HepG2 (cell line): ENCODE results near the gene NRL. TPM values are rescaled to one million over a fixed set of nuclear protein-coding genes. Genes with fewer than 3 reads are reported as not detected.

Source experiments
- BCL6 ChIP-seq: IDR thresholded peaks from 2 replicates; pipeline ENCODE4 v1.6.1; 2016; ENCODE audit warnings: missing genetic modification reagents, missing compliant biosample characterization
- E2F1 ChIP-seq: sonication (generic); formaldehyde crosslinking; IDR thresholded peaks from 2 replicates; pipeline ENCODE4 v1.5.0; 2020; ENCODE audit warnings: missing genetic modification reagents
- E2F5 ChIP-seq: sonication (generic); formaldehyde crosslinking; conservative IDR thresholded peaks from 2 replicates; pipeline ENCODE4 v1.4.0; 2020; ENCODE audit warnings: missing genetic modification reagents
- ETV6 ChIP-seq: sonication (generic); formaldehyde crosslinking; conservative IDR thresholded peaks from 2 replicates; pipeline ENCODE4 v1.4.0; 2020; ENCODE audit warnings: missing genetic modification reagents
- HMG20B ChIP-seq: conservative IDR thresholded peaks from 2 replicates; pipeline ENCODE4 v1.6.1; 2016; ENCODE audit warnings: missing genetic modification reagents, missing compliant biosample characterization
- IRF2 ChIP-seq: IDR thresholded peaks from 2 replicates; pipeline ENCODE4 v1.6.1; 2018; ENCODE audit warnings: missing genetic modification reagents, missing compliant biosample characterization
- NR2F2 ChIP-seq: IDR thresholded peaks from 2 replicates; pipeline ENCODE4 v1.6.1; 2012; ENCODE audit warnings: low read depth, inconsistent platforms, borderline replicate concordance
- PATZ1 ChIP-seq: sonication (generic); formaldehyde crosslinking; IDR thresholded peaks from 2 replicates; pipeline ENCODE4 v1.4.0; 2020; ENCODE audit warnings: missing genetic modification reagents
- RARA ChIP-seq: IDR thresholded peaks from 2 replicates; pipeline ENCODE4 v1.6.1; 2016; ENCODE audit warnings: missing genetic modification reagents, missing compliant biosample characterization
- RORA ChIP-seq: sonication (generic); formaldehyde crosslinking; IDR thresholded peaks from 2 replicates; pipeline ENCODE4 v1.5.0; 2020; ENCODE audit warnings: mild to moderate bottlenecking, missing genetic modification reagents, moderate library complexity
- SMARCE1 ChIP-seq: fragments of 450-650 bp; IDR thresholded peaks from 2 replicates; pipeline ENCODE4 v1.6.1; 2017; ENCODE audit warnings: borderline replicate concordance
- TBP ChIP-seq: sonication (generic); formaldehyde crosslinking; IDR thresholded peaks from 2 replicates; pipeline ENCODE4 v1.5.0; 2020; ENCODE audit warnings: missing genetic modification reagents
- TCF7L2 ChIP-seq: IDR thresholded peaks from 2 replicates; pipeline ENCODE4 v1.6.1; 2011; ENCODE audit warnings: mild to moderate bottlenecking, low read depth, low read length, moderate library complexity
- THAP9 ChIP-seq: sonication (generic); formaldehyde crosslinking; IDR thresholded peaks from 2 replicates; pipeline ENCODE4; 2020; ENCODE audit warnings: missing genetic modification reagents, mild to moderate bottlenecking, borderline replicate concordance
- ZBTB49 ChIP-seq: sonication (generic); formaldehyde crosslinking; IDR thresholded peaks from 2 replicates; pipeline ENCODE4 v1.4.0; 2020; ENCODE audit warnings: missing genetic modification reagents, borderline replicate concordance
- ZNF124 ChIP-seq: sonication (generic); formaldehyde crosslinking; IDR thresholded peaks from 2 replicates; pipeline ENCODE4 v1.4.0; 2020; ENCODE audit warnings: missing genetic modification reagents
- ZNF33B ChIP-seq: sonication (generic); formaldehyde crosslinking; IDR thresholded peaks from 2 replicates; pipeline ENCODE4 v1.5.1; 2020; ENCODE audit warnings: mild to moderate bottlenecking, missing genetic modification reagents
- ZNF44 ChIP-seq: sonication (generic); formaldehyde crosslinking; IDR thresholded peaks from 2 replicates; pipeline ENCODE4 v1.5.1; 2020; ENCODE audit warnings: mild to moderate bottlenecking, missing genetic modification reagents
- ZNF773 ChIP-seq: sonication (generic); formaldehyde crosslinking; IDR thresholded peaks from 2 replicates; pipeline ENCODE4 v1.4.0; 2020; ENCODE audit warnings: missing genetic modification reagents, borderline replicate concordance
- polyA plus RNA-seq, 8 experiments: library from polyadenylated mRNA; depleted of rRNA in 3 of 8; stranded (reverse) in 7 of 8; unstranded in 1 of 8; fragments of >200 nt; fragmentation: Illumina TruSeq in 4 of 8; extraction: Trizol in 4 of 8; gene quantifications; 2 replicates each; pipeline versions ENCODE4 v1.2.1 to v1.2.3, GENCODE V29; 2011 to 2016; ENCODE audit warnings: low read depth in 4 of 8, missing spikeins in 1 of 8, mixed read lengths in 1 of 8; ENCODE audit not compliant: insufficient read depth in 1 of 8
- total RNA-seq, 5 experiments: library from RNA; depleted of rRNA; stranded (reverse); fragments of >200 nt; fragmentation: Illumina TruSeq; extraction: Trizol; gene quantifications; 2 replicates each; pipeline ENCODE4 v1.2.3, GENCODE V29; 2016; ENCODE audit warnings: low read depth in 1 of 5

NRL gene
- total and polyA plus RNA-seq, 2 of the 13 experiments (the other 11 are each of a cell fraction or from before 2014, with no cell fraction given) = 2.5 to 4.7 TPM

- no peak for TF ChIP-seq ETV6
- peak; percentile 58; the same call in 1 of the 2 replicates for TF ChIP-seq THAP9 (CRISPR knock-in tag)
- no peak for TF ChIP-seq RORA
- TF ChIP-seq HMG20B = 0 out of 2 replicates have a peak, but pooled peaks have one; percentile 11
- TF ChIP-seq ZNF773 (CRISPR knock-in tag) = no peak
- TF ChIP-seq TCF7L2 = no peak
- no peak for TF ChIP-seq E2F1 (CRISPR knock-in tag)
- TF ChIP-seq ZNF33B (CRISPR knock-in tag) = 0 out of 2 replicates have a peak, but pooled peaks have one; percentile 67
- peak; percentile 43; the same call in 1 of the 2 replicates for TF ChIP-seq RARA (CRISPR knock-in tag)
- no peak for TF ChIP-seq TBP (CRISPR knock-in tag)
- TF ChIP-seq ZBTB49 (CRISPR knock-in tag) = 0 out of 2 replicates have a peak, but pooled peaks have one; percentile 56
- 0 out of 2 replicates have a peak, but pooled peaks have one; percentile 20 for TF ChIP-seq E2F5 (CRISPR knock-in tag)
- no peak; the same call in 1 of the 2 replicates for TF ChIP-seq ZNF44 (CRISPR knock-in tag)
- no peak for TF ChIP-seq NR2F2
- TF ChIP-seq BCL6 (CRISPR knock-in tag) = no peak
- TF ChIP-seq PATZ1 (CRISPR knock-in tag) = peak; percentile 86
- TF ChIP-seq SMARCE1 = no peak
- peak; percentile 68; the same call in 1 of the 2 replicates for TF ChIP-seq ZNF124 (CRISPR knock-in tag)
- TF ChIP-seq IRF2 = peak; percentile 50; the same call in 1 of the 2 replicates
Observed at GRCh38 chr14:24067133-24068082, 47.3 kb downstream of the NRL start (continued).
